Central memory CD4-positive, alpha-beta T cell (primary cell): ENCODE measurements around the gene JMJD7.

ENCODE experiments used
- DNase-seq: peaks from one replicate; pipeline ENCODE4 v3.0.0; 2022

The JMJD7 gene

DNA sequence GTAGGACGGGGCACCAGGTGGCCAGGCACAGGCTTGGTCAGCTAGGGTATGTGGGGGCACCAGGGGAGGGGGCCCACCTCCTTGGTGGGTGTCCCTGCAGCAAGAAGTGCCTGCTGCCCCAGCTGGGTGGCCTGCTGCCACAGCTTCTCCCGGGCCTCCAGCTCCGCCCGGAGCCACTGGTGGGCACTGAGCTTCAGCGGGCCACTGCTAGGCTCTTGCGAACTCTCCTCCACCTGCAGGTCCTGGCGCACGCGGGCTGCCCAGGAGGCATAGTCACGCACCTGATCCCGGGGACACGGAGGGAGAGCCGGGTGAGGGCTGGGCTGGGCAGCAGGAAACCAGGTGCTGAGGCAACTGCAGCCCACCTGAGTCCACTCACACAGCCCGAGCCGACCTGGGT is 40.4 kb downstream of the JMJD7 start:
- DNase-seq = no peak

DNA sequence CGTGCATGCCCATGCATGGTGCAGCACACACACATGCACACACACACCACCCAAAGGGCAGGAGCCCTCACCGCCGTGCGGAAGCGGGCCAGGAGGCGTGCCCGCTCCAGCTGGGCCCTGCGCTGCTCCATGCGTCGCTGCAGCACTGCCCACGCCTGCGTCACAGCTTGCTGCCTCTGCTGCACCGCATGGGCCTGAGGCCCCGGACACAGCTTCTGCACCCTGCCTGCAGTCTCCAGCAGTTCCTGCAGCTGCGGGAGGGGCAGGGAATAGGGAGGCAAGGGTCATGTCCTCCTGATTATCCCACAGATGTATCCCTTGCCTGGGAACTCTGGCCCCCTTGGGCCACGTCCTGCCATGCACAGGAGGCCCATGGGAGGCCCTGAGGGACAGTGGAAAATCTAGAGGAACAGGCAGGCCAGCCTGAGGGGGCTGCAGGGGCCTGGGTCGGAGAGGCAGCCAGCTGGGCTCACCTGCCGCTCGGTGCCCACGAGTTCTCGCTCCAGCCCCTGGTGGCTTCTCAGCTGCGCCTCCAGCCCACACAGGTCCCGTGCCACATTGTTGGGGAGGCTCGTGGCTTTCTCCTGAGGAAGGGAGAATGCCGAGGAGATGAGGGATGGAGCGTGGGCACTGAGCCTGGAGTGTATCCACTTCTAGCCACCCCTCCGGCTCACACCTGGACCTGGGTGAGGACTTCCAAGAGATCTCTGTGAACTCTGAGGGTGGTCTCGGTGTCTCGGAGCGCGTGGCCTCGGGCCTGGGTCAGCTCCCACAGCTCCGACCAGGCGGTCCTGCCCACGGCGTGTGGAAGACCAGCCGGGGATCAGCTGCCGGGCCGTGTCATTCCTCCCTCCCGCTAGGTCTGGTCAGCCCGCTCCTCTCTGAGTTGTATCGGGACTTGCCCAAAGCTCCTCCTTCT is 42.1 kb downstream of the JMJD7 start:
- no peak for DNase-seq

DNA sequence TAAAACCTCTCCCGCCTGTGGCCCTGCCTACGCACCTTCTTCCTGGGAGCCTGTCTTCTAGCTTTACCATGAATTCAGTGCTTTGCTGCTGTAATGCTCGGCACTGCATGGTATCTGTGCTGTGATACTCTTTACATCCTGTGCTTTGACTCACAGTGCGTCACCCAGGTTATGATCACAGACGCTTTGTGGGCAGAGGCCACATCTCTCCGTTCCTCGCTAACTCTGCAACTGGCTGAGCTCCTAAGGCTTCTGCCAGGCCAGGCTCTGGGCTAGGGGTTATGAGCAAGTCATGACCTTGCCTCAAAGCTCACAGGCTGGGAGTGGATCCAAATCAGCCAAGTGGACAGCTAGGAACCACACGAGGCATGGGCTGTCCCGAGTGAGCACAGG is 42.8 kb downstream of the JMJD7 start:
- peak; percentile 71 for DNase-seq

DNA sequence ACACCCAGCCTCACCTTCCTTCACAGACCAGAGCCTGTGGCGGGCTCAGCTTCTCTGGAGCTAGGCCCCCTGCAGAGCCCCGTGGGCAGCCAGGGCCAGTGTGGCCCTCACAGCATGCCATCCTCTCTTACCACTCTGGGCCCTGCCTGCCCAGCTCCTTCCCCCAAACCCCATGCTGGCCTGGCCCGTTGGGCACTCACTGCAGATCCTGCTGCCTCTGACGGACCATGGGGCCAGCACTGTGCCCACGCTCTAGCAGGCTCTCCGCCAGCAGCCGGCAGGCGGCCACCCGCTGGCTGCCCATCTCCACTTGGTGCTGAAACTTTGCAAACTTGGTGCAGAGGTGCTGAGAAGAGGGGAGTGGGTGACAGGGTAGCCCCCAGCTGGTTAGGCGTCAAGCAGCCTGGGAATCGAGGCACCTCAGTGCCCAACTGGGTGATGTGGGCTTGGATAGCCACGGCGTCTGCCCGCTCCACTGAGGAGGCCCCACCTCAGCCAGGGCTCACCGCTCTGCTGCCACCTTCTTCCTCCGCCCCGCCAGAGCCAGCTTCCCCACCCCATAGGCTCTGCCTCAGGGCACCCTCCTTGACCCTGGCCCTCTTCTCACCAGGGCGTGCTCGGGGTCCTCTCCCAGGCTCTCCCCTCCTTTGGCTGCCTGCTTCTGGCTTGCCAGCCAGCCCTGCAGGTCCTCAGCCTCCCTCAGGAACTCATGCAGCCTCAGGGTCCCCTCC is 43.4 kb downstream of the JMJD7 start:
- no peak for DNase-seq

DNA sequence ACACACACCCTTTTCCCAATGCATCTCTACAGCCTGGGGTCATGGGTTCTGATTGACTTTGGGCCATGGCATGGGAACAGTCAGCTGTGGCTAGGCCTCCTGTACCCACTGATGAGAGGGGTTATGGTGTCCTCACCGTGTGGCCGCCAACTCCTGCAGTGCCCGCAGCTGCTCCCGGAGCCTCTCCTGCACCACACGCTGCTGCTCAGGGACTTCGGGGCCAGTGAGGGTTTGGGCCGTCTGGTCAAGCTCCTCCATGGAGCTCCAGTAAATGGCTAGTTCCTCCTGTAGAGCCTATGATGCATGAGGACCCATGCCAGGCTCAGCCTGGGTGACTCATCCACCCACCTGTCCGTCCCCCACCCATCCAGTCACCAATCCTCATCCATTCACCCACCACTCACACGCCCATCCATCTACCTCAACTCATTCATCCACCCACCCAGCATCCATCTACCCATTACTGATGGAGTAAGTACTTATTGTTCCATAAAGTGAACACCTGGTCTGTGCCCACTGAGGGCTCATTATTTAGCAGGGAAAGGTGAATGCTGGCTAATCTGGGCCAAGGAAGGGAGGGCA is 44.4 kb downstream of the JMJD7 start:
- no peak for DNase-seq

DNA sequence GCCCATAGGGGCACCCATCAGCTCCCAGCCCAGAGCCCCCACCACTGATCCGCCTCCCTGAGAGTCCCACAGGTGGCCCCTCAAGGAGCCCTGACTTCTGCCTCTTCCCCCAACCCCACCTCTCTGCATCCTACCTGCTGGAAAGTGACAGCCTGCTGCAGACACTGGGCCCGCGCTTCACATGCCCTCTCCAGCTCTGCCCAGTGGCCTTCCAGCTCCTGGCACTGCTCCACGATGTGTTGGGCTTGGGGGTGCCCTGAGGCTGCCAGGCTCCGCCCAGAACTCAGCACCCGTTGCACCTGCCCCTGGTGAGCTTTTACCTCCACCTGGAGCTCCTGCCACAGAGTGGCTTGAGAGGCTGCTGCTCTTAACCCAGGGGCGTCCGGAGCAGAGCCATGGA is 45.8 kb downstream of the JMJD7 start:
- no peak for DNase-seq

DNA sequence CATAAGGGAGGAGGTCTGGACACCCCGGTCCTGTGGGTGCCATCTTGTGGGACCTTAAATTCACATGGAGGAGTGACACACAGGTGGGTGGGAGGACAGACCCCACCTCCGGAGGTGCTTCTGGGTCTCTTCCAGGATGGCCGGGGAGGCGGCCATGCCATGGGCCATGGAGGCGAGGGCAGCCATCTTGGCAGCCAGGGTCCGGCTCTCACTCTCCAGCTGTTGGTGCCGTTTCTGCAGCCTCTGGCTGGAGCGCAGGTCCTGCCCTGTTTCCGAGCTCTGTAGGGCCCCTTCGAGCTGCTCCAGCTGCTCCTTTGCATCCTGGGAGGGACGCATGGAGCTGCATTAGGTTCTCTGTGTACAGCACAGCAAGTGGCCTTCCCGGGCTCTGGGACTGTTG is 46.8 kb downstream of the JMJD7 start:
- DNase-seq = no peak

DNA sequence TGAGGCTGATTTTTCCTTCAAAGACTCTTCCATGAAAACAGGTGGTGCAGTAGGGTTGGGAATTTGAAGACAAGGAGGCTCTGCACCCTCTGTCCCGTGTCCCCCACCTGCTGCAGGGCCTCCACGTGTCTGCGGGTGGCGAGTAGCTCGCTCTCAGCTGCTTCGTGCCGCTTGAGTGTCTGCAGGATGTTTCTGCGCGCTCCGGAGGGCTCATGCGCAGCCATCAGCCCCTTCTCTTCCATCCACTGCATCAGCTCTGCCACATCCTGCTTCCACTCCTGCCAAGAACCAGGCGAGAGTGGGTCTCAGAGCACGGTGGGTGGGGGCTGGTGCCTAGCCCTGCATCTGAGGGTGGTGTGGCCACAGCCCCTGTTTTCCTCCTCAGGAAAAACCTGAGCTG is 48.1 kb downstream of the JMJD7 start:
- DNase-seq = no peak

DNA sequence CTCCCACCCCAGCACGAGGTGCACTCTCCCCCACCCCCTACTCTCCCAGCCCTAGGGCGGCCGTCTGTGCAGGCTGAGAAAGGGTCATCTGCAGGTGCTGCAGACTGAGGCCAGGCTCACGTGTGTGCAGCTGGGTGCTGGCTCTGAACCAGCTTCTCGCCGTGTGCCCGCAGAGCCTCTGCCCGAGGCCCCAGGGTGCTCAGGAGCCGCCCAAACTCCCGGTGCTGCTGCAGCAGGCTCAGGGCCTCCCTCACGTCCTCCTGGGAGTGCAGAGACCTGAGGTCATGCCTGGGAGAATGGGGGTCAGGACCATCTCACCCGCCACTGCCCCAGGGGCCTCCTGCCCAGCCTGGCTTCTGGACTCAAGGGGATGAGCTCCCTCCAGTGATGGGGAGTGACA is 48.8 kb downstream of the JMJD7 start:
- no peak for DNase-seq

DNA sequence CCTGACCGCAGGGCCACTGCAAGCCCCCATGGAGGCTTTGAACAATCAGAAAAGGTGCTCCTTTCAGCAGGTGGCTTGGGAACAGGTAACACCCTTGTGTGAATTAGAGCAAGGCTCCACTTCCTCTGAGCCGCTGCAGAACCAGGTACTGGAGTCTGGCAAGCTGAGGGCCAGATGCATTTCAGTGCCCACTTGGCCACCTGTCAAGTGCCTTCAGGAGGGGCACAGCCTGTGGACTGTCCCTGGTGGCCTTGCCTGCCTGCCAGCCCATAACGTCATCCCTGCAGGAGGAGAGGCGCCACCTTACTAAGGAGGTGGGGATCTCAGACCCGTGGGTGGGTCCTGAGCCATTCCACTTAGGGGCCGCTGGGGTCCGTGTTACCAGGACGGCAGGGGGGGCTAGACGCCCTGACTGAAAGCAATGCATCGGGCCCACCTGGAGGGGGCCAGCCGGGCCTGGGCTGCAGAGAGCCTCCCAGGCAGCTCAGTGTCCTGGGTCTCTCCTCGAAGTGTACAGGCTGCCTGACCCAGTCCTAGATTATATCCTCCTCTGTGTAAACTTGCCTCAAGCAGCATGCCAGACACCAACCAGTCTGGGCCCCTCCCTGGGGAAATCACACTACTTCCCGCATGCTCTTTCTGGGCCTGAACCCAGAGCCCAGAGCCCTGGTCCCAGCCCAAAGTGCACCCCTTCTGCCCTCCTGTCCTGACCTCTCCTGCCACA is 49.9 kb downstream of the JMJD7 start:
- DNase-seq = no peak

DNA sequence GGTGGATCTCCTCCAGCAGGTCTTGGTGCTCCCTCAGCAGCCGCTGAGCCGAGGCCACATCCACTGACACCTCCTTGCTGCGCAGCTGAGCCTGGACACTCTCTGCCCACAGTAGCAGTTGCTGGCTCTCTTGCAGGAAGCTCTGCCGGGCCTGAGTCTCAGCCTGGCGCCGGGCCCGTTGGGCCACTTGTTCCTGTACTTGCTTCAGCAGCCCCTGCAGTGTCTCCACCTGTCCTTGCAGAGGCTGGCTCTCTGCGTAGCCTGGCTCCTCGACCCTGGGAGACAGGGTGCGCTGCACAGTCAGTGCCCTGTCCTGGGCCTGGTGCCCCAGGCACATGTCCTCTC is 50.4 kb downstream of the JMJD7 start:
- DNase-seq = no peak

DNA sequence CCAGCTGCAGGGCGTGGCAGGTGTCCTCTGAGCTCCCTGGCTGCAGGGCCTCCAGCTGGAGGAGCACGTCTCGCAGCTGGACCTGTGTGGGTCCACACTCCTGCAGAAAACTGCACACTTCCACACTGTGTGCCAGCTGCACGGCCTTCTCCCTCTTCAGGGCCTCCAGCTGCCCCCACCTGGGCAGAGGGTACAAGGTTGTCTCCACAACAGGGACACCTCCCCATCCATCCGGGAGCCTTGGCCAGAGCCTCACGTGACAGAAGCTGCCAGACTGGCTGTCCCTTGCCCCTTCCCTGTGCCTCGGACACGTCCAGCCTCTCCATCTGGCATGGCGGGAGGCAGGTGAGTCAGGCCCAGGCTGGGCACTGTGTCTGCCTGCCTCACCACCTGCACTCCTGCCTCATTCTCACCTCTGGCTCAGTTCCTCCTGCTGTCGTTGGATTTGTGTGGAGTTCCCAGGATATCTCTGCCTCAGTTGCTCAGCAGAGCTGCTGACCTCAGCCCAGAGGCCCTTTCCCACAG is 51.5 kb downstream of the JMJD7 start:
- no peak for DNase-seq

DNA sequence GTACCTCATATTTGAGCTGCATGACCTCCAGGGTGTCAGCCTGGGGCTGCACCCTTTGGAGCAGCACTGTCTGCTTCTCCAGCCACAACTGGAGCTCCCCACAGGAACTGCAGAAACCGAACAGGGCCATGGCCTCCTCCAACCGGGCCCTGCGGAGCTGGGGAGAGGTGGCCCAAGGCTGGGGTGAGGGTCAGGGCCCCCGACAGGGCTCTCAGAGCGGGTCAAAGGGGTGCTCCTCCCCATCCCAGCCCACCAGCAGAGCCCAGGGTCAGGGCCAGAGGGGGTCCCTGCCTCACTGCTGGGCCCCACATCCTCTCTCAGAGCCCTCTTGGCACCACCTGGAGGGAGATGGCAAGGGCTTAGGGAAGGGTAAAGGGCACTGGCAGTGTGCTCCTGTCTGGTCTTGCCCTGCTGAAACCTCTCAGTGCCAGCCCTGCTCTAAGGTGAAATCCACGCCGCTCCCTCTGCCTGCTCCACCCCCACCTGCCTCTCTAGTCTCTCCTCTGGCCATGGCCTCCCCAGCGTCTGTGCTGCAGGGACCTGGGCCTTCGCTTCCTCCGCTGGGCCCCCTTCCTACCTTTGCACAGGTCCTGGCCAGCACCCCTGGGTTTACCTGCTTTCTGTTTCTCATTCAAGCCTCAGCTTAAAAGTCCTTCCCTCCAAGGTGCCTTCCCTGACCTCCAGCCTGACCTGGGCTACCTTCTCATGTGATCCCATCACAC is 52.4 kb downstream of the JMJD7 start:
- no peak for DNase-seq

DNA sequence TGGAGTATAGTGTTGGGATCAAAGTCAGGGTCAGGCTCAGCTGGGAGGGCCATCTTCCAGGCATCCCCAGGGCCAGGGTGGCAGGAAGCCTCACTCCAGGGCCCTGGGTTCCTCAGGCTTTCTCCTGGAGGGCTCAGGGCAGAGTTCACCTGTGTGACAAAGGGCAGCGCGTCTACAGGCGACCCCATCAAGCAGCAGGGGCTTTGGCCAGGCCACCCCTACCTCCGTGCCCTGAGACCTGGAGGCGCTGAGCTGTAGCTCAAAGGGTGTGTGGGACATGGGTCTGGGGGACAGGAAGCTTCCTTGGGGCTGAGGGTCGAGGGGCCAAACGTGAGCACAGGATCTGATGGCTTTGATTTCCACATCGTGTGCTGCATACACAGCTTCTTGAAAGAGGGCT is 53.2 kb downstream of the JMJD7 start:
- no peak for DNase-seq

DNA sequence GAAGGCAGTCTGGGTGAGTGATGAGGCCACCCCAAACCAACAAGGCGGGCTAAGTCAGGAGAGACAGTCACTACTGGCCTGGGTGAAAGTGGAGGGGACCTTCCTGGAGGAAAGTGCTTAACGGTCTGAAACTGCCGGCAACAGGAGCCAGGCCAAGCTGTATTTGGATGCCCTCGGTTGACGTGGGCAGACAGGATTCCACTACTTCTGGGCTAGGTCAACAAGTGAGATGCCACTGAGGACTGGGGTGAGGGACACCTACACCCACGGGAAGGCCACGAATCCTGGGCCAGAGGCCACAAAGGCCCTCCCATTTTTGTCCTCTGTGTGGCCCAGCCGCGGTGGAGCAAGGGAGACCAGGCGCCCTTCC is 53.6 kb downstream of the JMJD7 start:
- no peak for DNase-seq

DNA sequence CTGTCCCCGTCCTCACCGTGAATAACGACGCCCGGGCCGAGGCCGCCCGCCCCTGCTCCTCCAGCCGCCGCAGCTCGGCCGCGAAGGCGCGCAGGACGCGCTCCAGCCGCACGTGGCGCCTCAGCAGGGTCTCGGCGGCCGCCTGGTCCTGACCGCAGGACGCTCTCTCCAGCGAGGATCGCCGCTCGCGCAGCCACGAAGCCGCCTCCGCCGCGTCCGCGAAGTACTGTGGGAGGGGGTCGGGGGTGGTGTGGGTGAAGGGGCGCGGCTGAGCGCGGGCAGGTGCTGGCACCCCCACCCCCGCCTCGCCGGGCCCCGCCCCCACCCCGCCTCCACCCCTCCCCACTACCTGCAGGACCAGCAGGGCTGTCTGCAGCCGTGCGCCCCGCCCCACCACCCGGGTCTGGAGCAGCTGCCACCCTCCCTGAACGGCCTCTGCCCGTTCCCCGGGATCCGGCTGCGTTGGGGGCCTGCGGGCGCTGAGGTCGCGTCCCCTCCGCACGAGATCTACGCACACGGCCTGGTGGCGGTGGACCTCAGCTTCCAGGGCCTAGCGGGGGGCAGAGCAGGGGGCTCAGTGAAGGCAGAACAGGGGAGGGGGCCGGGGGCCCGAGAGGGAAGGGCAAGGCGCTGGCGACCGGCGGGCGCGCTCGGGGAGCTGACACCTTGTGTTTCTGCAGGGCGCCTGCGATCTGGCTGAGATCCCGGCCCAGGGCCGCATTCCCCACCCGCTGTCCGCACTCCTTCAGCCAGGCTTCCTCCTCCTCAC is 54.2 kb downstream of the JMJD7 start:
- no peak for DNase-seq

DNA sequence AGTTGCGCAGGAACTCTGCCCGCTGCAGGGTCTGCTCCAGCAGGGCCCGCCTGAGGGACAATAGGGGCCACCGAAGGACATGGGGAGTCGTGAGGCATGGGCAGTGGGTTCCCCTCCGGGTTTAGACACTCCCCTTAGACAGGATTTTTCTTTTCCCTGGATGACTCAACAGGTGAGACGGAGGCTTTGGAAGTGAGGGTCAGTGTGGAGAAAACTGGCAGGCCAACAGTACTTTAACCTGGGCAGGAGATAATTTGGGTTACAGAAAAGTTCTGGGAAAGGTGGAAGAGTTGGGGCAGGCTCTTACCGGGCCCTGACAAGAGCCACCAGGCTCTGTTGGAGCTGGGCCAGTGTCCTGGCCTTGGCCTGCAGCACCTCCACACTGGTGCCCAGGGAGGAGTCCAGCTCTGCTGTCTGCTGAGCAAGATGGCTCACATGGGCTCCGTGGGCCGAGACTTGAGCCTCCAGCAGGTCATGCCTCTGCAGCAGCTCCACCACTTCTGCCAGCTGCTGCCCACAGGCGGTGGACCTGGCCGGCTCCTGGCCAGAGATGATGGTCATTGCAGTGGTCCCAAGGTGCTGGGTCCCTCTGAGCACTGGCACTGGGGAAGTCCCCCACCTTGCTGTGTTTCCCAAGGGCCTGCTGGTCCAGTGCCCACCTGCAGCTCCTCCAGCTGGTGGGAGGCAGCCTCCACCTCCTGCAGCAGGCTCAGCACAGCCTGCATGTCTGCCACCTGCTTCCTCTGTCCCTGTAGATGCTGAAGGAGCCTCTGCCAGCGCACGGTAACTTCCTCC is 55.0 kb downstream of the JMJD7 start:
- no peak for DNase-seq

DNA sequence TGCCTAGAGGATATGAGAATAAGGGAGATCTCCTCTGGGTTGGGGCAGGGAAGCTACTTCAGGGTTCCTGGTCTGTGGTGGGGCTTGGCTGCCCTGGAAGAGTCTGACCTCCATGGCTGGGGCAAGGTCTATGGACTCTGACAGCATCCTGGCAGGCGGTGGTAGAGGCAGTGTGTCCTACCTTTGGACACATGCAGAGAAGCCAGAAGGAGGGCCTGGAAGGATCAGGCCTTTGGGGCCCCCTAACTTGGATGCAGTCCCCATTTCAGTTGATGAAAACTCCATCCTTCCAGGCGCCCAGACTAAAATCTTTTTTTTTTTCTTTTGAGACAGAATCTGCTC is 55.6 kb downstream of the JMJD7 start:
- no peak for DNase-seq

DNA sequence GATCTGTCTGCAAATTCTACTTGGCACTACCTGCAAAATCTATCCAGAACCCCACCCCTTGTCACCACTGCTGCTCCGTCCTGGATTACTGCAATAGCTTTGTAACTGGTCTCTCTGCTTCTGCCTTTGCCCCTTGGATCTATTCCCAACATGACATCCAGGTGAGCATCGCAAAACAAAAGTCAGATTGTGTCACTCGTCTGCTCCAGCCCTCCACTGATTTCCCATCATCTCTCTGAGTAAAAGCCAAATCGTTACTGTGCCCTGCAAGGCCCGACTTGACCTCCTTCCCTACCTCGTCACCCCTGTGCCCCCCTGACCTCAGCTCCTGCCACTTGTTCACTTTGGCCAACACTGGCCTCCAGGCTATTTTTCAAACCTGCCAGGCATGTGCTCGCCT is 56.6 kb downstream of the JMJD7 start:
- DNase-seq = no peak

DNA sequence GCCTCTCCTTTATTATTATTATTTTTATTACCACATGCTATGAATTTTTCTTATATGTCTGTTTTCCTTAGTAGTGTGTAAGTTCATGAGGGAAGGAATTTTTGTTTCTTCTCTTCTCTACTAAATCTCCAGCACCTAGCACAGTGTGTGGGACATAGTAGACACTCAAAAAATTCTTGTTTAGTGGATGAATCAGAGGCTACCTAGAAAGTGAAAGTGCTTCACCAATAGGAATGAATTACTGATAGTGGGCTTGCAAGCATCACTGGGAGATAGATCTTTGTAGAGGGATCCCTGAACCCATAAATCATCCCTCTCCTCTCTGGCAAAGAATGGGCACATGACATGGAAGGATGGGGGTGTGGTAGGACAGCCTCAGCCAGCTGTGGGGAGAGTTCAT is 57.4 kb downstream of the JMJD7 start:
- no peak for DNase-seq

DNA sequence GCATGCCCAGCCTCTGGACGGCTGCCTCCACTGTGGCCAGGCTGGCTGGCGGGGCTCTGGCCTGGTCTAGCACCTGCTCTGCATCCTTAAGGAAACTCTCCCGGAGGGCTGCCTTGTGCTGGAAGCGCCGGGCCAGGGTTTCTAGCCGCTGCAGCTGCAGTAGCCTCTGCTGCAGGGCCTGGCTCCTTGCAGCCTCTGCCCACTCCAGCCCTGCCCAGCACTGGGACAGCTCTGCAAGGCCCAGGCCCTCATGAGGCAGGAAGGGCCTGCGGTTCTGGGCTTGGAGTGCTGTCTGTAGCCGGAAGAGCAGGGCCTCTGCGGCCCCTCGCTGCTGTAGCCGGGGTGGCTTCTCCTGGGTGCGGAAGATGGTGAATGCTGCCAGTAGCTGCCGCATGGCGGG is 57.9 kb downstream of the JMJD7 start:
- no peak for DNase-seq
